Smooth muscle cell (in vitro differentiated cells): ENCODE measurements around the gene SOX1. TPM values are rescaled to one million over a fixed set of nuclear protein-coding genes. Genes with fewer than 3 reads are reported as not detected.

Source experiments
- DNase-seq: peaks from one replicate; lab custom pipeline; 2025; ENCODE audit not compliant: unreplicated experiment; lab: John Stamatoyannopoulos, UW
- H2AFZ ChIP-seq: fragments of 200-600 bp; sonication (generic); 2 replicates; pipeline ENCODE4 v1.6.0; 2016; ENCODE audit warnings: antibody characterized with exemption, low read depth, mild to moderate bottlenecking
- H3F3A ChIP-seq: fragments of 200-600 bp; sonication (generic); 2 replicates; pipeline ENCODE4 v1.6.0; 2017; ENCODE audit warnings: antibody characterized with exemption, low read depth
- H3K27ac ChIP-seq: fragments of 200-600 bp; sonication (generic); 2 replicates; pipeline ENCODE4 v1.5.1; 2016; ENCODE audit warnings: low read depth, mild to moderate bottlenecking
- H3K27me3 ChIP-seq: fragments of 200-600 bp; sonication (generic); 2 replicates; pipeline ENCODE4 v1.6.1; 2016; ENCODE audit warnings: low read depth, mild to moderate bottlenecking
- H3K36me3 ChIP-seq: fragments of 200-600 bp; sonication (generic); 2 replicates; pipeline ENCODE4 v1.5.1; 2016; ENCODE audit warnings: low read depth
- H3K4me1 ChIP-seq: fragments of 200-600 bp; sonication (generic); 2 replicates; pipeline ENCODE4 v1.5.1; 2016; ENCODE audit warnings: low read depth
- H3K4me2 ChIP-seq: fragments of 200-600 bp; sonication (generic); 2 replicates; pipeline ENCODE4 v1.6.0; 2016; ENCODE audit warnings: mild to moderate bottlenecking
- H3K4me3 ChIP-seq: fragments of 200-600 bp; sonication (generic); 2 replicates; pipeline ENCODE4 v1.5.1; 2016; ENCODE audit warnings: mild to moderate bottlenecking
- H3K79me2 ChIP-seq: fragments of 200-600 bp; sonication (generic); 2 replicates; pipeline ENCODE4 v1.6.0; 2016; ENCODE audit warnings: low read depth, mild to moderate bottlenecking
- H3K9ac ChIP-seq: fragments of 200-600 bp; sonication (generic); 2 replicates; pipeline ENCODE4 v1.6.0; 2016; ENCODE audit warnings: low read depth
- H3K9me3 ChIP-seq: fragments of 200-600 bp; sonication (generic); replicated peaks from 2 replicates; pipeline ENCODE4 v1.5.1; 2016; ENCODE audit warnings: low read depth
- H4K20me1 ChIP-seq: fragments of 200-600 bp; sonication (generic); 2 replicates; pipeline ENCODE4 v1.6.0; 2016; ENCODE audit warnings: low read depth
- CTCF ChIP-seq: fragments of 200-600 bp; sonication (generic); IDR thresholded peaks from 2 replicates; pipeline ENCODE4 v1.5.1; 2017; ENCODE audit warnings: borderline replicate concordance, mild to moderate bottlenecking, antibody characterized with exemption; ENCODE audit not compliant: insufficient read depth, poor library complexity, severe bottlenecking
- whole genome bisulfite sequencing: methylation state at CpG from one replicate; pipeline ENCODE4 v1.1.7; 2016; ENCODE audit warnings: low lambda C conversion rate; 5-methylcytosine and 5-hydroxymethylcytosine counted together
- polyA plus RNA-seq: library from polyadenylated mRNA; unstranded; fragments of >200 nt; fragmentation: Nextera tagmentation; extraction: Ambion mirVana; gene quantifications from 2 replicates; pipeline ENCODE4 v1.2.1, GENCODE V29; 2016
- total RNA-seq: library from RNA; depleted of rRNA; stranded (reverse); fragments of >200 nt; gene quantifications from 2 replicates; pipeline ENCODE4 v1.2.3, GENCODE V29; 2014

Gene SOX1
- total and polyA plus RNA-seq, 2 experiments from 2014 or later: not detected

- WGBS: 66% methylated on average over 11 of the region's 11 CpGs
- no peaks in the 10 kb centered on the region for H3F3A ChIP-seq
- no peaks in the 10 kb centered on the region for H3K9me3 ChIP-seq
- no peak for TF ChIP-seq CTCF
- DNase-seq: no peak
- peaks cover 38% of the 10 kb centered on the region for H3K4me1 ChIP-seq
- no peak overlapping the region for H3K27ac ChIP-seq
- H3K79me2 ChIP-seq: no peaks in the 10 kb centered on the region
- no peak overlapping the region for H3K4me2 ChIP-seq
- H3K36me3 ChIP-seq: no peaks in the 10 kb centered on the region
- no peaks in the 10 kb centered on the region for H4K20me1 ChIP-seq
- H3K4me3 ChIP-seq: no peak overlapping the region
- H3K9ac ChIP-seq: no peak overlapping the region
- no peak overlapping the region for H2AFZ ChIP-seq
- peaks cover 96% of the 10 kb centered on the region for H3K27me3 ChIP-seq
Observed at GRCh38 chr13:112101360-112101930, 34.5 kb downstream of the SOX1 start.

GRCh38 chr13:112102243-112102642 lies 35.3 kb downstream of the SOX1 start:
- Histone ChIP-seq H3K4me2 (no peak overlapping the region), H3K27ac (no peak overlapping the region), H3K36me3 (no peaks in the 10 kb centered on the region), H3K9ac (no peak overlapping the region), H3K27me3 (peaks cover 99% of the 10 kb centered on the region), H4K20me1 (no peaks in the 10 kb centered on the region), H3K9me3 (no peaks in the 10 kb centered on the region), H3K4me1 (peaks cover 46% of the 10 kb centered on the region), H2AFZ (no peak overlapping the region), H3K4me3 (no peak overlapping the region), H3F3A (no peaks in the 10 kb centered on the region), H3K79me2 (no peaks in the 10 kb centered on the region)
- no peak for DNase-seq
- TF ChIP-seq CTCF: no peak
- 39% methylated on average over 7 of the region's 7 CpGs for WGBS

- H3K36me3 ChIP-seq: no peaks in the 10 kb centered on the region
- no peak for DNase-seq
- H4K20me1 ChIP-seq: no peaks in the 10 kb centered on the region
- TF ChIP-seq CTCF: no peak
- 31% methylated on average over 17 of the region's 19 CpGs for WGBS
- no peaks in the 10 kb centered on the region for H3F3A ChIP-seq
- peaks cover 99% of the 10 kb centered on the region for H3K27me3 ChIP-seq
- no peak overlapping the region for H2AFZ ChIP-seq
- no peak overlapping the region for H3K4me3 ChIP-seq
- no peak overlapping the region for H3K4me2 ChIP-seq
- H3K9me3 ChIP-seq: no peaks in the 10 kb centered on the region
- no peak overlapping the region for H3K27ac ChIP-seq
- H3K79me2 ChIP-seq: no peaks in the 10 kb centered on the region
- no peak overlapping the region for H3K9ac ChIP-seq
- peaks cover 46% of the 10 kb centered on the region for H3K4me1 ChIP-seq
Observed at GRCh38 chr13:112103260-112103838, 36.4 kb downstream of the SOX1 start.
